ENCODE data around the gene MAML3.

DNA sequence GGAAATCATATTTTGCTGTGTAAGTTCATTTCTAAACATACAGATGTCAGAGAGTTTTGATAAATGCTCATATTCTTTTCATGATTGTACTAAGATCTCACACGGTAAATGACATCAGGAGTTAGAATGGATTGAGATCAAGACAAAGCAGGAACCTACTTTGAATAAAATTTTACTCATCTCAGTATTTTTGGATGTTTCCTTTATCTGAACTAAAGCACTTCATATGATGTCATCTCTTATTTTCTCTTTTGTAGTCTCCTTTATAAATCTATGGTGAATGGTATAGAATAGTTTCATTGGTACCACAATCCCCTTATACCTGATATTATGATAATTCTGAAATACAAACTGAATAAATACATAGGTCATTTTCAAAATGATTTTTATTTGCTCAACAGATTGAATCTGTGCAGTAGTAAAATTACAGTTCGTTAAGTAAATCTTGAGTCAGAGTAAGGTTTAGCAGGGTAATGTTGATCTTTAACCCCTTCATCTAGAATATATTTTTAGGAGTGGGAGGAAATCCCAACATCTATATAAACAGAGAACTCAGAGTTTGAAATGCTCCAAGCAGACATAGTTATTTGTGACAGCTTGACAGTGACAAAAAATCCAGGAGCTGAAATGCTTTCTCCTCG is 308.4 kb downstream of the MAML3 start:
- TF ChIP-seq STAT1 (IDR thresholded peaks at IDR 0.05; ENCODE audit: unreplicated experiment) (no peak), POLR2AphosphoS5 (IDR thresholded peaks at IDR 0.05; ENCODE audit: low read depth) (no peak), EZH2 (IDR thresholded peaks at IDR 0.05; ENCODE audit: low read depth, unreplicated experiment) (no peak), EZH2phosphoT487 (IDR thresholded peaks at IDR 0.05; ENCODE audit: unreplicated experiment) (no peak), JUNB (IDR thresholded peaks at IDR 0.05; ENCODE audit: unreplicated experiment) (no peak), CREB1 (CRISPR knock-in tag; IDR thresholded peaks at IDR 0.05; ENCODE audit: low read depth) (no peak), ZNF114 (CRISPR knock-in tag; IDR thresholded peaks at IDR 0.05) (no peak), ZNF331 (CRISPR knock-in tag; IDR thresholded peaks at IDR 0.05; ENCODE audit: low read depth) (no peak), NANOG (IDR thresholded peaks at IDR 0.05; ENCODE audit: borderline replicate concordance) (no peak)
- TF ChIP-seq, protein P1, sequence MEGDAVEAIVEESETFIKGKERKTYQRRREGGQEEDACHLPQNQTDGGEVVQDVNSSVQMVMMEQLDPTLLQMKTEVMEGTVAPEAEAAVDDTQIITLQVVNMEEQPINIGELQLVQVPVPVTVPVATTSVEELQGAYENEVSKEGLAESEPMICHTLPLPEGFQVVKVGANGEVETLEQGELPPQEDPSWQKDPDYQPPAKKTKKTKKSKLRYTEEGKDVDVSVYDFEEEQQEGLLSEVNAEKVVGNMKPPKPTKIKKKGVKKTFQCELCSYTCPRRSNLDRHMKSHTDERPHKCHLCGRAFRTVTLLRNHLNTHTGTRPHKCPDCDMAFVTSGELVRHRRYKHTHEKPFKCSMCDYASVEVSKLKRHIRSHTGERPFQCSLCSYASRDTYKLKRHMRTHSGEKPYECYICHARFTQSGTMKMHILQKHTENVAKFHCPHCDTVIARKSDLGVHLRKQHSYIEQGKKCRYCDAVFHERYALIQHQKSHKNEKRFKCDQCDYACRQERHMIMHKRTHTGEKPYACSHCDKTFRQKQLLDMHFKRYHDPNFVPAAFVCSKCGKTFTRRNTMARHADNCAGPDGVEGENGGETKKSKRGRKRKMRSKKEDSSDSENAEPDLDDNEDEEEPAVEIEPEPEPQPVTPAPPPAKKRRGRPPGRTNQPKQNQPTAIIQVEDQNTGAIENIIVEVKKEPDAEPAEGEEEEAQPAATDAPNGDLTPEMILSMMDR (conservative IDR thresholded peaks at IDR 0.05; ENCODE audit: low read depth in 2 of 2): no peak
- TF ChIP-seq, protein P2, sequence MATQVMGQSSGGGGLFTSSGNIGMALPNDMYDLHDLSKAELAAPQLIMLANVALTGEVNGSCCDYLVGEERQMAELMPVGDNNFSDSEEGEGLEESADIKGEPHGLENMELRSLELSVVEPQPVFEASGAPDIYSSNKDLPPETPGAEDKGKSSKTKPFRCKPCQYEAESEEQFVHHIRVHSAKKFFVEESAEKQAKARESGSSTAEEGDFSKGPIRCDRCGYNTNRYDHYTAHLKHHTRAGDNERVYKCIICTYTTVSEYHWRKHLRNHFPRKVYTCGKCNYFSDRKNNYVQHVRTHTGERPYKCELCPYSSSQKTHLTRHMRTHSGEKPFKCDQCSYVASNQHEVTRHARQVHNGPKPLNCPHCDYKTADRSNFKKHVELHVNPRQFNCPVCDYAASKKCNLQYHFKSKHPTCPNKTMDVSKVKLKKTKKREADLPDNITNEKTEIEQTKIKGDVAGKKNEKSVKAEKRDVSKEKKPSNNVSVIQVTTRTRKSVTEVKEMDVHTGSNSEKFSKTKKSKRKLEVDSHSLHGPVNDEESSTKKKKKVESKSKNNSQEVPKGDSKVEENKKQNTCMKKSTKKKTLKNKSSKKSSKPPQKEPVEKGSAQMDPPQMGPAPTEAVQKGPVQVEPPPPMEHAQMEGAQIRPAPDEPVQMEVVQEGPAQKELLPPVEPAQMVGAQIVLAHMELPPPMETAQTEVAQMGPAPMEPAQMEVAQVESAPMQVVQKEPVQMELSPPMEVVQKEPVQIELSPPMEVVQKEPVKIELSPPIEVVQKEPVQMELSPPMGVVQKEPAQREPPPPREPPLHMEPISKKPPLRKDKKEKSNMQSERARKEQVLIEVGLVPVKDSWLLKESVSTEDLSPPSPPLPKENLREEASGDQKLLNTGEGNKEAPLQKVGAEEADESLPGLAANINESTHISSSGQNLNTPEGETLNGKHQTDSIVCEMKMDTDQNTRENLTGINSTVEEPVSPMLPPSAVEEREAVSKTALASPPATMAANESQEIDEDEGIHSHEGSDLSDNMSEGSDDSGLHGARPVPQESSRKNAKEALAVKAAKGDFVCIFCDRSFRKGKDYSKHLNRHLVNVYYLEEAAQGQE (IDR thresholded peaks at IDR 0.05; ENCODE audit: unreplicated experiment): no peak
- TF ChIP-seq, protein P3, sequence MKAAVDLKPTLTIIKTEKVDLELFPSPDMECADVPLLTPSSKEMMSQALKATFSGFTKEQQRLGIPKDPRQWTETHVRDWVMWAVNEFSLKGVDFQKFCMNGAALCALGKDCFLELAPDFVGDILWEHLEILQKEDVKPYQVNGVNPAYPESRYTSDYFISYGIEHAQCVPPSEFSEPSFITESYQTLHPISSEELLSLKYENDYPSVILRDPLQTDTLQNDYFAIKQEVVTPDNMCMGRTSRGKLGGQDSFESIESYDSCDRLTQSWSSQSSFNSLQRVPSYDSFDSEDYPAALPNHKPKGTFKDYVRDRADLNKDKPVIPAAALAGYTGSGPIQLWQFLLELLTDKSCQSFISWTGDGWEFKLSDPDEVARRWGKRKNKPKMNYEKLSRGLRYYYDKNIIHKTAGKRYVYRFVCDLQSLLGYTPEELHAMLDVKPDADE (IDR thresholded peaks at IDR 0.05): no peak
